Fibroblast of skin of left quadriceps (primary cell): ENCODE results near the gene FADS6.

Source experiments
- DNase-seq, 2 experiments: peaks; one replicate each; pipeline ENCODE4 v3.0.0-alpha.2; 2013; ENCODE audit warnings: low read depth in 2 of 2

Gene FADS6

GRCh38 chr17:74827800-74828199, 65.6 kb downstream of the FADS6 start:
- no peak for DNase-seq
